HG03159 (cell line): ENCODE data around the gene INTU.
"Not testable (repeated sequence)": the region's sequence is repeated elsewhere in the genome, so short reads cannot be mapped to it uniquely, and the experiment has no call there.

ENCODE experiments used
- ATAC-seq: cut with Tn5 transposase; IDR thresholded peaks from one replicate; pipeline ENCODE4 v1.9.1; 2021; ENCODE audit warnings: mild to moderate bottlenecking, moderate library complexity; ENCODE audit not compliant: unreplicated experiment

The INTU gene

GRCh38 chr4:127632420-127633403 lies at the start of gene INTU:
INTU (plus strand) TSS chr4:127632957; CDS start chr4:127633035, 78 bp downstream.
- peak; percentile 97 for ATAC-seq

DNA sequence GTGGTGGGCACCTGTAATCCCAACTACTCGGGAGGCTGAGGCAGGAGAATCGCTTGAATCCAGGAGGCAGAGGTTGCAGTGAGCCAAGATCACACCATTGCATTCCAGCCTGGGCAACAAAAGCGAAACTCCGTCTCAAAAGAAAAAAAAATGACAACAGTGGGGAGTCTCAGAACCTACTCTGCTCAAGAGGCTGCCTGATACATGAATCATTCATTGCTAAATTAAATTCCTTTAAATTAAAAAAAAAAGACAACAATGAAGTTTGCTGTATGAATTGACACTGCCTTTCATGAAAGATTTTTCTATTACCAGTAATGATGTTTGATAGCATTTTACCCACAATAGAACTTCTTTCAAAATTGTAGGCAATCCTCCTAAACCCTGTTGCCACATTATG lies 46.3 kb upstream of the INTU start:
- ATAC-seq: not testable (repeated sequence)

DNA sequence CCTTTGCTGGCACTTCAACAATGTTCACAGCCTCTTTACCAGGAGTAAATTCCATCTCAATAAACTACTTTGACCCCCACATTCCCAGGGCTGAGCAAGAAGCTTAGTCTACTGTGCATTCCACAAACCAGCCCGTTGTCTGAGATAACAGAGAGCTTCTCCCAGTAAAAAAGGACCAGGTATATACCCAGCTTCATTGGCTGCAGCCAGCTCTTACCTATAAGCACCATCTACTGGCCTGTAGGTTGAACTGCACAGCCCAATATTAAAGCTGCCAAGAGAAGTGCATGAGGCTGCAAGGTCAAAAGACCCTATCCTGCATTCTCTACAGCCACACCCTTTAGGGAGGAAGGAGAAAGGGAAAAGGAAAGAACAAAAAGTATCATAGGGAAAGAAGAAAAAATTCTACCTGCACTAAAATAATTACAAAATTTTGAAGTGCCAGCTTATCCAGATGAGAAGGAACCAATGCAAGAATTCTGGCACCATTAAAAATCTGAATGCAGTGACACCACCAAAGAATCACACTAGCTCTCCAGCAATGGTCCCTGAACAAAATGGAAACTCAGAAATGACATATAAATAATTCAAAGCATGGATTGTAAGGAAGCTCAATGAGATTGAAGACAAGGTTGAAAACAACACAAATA lies 45.7 kb upstream of the INTU start:
- peak; percentile 100 for ATAC-seq

DNA sequence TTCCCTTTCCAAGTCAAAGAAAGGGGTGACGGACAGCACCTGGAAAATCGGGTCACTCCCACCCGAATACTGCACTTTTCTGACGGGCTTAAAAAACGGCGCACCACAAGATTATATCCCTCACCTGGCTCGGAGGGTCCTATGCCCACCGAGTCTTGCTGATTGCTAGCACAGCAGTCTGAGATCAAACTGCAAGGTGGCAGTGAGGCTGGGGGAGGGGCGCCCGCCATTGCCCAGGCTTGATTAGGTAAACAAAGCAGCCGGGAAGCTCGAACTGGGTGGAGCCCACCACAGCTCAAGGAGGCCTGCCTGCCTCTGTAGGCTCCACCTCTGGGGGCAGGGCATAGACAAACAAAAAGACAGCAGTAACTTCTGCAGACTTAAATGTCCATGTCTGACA lies 43.6 kb upstream of the INTU start:
- ATAC-seq: not testable (repeated sequence)

GRCh38 chr4:127598656-127599055 lies 34.1 kb upstream of the INTU start:
- no peak for ATAC-seq

DNA sequence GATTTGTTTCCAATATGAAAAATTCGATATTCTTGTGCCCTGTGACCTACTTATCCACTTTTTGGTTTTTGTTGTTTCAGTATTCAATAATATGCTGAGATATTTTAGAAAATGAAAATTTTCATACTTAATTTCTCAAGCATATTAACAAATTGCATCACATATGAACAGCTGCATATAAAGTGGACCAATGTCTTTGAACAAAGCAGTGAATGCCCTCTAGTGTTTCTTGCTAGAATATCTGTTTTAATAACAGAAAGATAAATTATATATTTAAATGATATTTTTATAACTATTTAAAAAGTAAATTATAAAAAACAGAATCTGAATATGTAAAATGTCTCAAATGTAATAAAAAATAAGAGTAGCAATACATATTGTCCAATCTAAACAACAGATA lies 31.7 kb upstream of the INTU start:
- ATAC-seq: no peak

GRCh38 chr4:127604949-127605709 lies 27.6 kb upstream of the INTU start:
- ATAC-seq: no peak

DNA sequence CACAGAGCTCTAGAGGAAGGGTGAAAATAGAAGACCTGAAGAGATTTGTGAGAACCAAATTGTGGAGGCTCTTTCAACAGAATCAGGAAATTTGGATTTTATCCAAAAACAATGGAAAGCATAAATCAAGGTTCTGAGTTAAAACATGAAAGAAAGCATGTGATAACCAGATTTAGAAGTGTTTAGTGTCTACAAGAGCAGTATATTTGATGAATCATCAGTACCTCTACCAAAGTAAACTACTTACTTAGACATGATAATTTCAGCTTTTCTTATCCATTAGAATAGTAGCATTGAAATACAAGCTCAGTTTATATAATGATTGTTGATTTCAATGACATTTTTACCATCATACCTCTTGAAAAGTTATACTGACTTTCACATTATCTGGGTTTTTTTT lies 25.9 kb upstream of the INTU start:
- ATAC-seq: no peak

- no peak for ATAC-seq
These were observed 23.3 kb upstream of the INTU start for GRCh38 chr4:127609484-127609883.

GRCh38 chr4:127610488-127610887 lies 22.3 kb upstream of the INTU start:
- ATAC-seq: no peak

DNA sequence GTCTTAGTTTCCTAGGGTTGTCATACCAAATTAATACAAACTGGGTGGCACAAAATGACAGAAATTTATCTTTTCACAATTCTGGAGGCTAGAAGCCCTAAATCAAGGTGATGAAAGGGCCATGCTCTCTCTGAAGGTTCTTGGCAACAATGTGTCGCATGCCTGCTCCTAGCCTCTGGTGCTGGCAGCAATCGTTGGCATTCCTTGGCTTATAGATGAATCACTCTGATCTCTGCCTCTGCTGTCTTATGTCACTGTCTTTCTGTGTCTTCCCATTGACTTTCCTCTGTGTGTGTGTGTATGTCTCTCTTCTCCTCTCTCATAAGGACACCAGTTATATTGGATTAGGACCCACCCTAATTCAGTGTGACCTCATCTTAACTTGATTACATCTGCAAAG lies 15.9 kb upstream of the INTU start:
- ATAC-seq: no peak

DNA sequence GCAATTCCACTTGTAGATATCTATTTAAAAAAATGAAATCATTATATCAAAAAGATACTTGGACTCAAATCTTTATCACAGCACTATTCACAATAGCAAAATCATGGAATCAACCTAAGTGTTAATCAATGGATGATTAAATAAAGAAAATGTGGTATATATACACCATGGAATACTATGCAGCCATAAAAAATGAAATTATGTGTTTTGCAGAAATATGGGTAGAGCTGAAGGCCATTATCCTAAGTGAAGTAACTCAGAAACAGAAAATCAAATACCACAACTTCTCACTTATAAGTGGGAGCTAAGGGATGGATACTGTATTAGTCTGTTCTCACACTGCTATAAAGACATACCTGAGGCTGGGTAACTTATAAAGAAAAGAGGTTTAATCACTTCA lies 14.3 kb upstream of the INTU start:
- no peak for ATAC-seq

GRCh38 chr4:127622621-127622920 lies 10.2 kb upstream of the INTU start:
- ATAC-seq: no peak

- ATAC-seq: peak; percentile 69
These were observed 9.6 kb upstream of the INTU start for GRCh38 chr4:127622921-127623796.

DNA sequence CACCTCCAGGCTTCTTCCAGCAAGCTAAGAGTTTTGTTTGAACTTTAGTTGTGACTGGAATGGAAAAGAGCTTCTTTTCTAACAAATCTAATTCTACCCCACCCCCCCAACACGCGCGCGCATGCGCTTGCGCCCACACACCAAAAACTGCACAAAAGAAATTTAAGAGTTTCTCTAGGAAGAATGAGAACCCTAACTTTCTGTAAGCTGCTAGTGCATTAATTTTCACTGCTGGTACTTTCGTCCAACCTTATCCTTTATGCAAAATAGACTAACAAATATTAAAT lies 9.0 kb upstream of the INTU start:
- ATAC-seq: no peak

GRCh38 chr4:127624173-127624572 lies 8.6 kb upstream of the INTU start:
- no peak for ATAC-seq

- no peak for ATAC-seq
These were observed 3.4 kb upstream of the INTU start for GRCh38 chr4:127629371-127629770.

GRCh38 chr4:127630152-127630551 lies 2.6 kb upstream of the INTU start:
- ATAC-seq: no peak

DNA sequence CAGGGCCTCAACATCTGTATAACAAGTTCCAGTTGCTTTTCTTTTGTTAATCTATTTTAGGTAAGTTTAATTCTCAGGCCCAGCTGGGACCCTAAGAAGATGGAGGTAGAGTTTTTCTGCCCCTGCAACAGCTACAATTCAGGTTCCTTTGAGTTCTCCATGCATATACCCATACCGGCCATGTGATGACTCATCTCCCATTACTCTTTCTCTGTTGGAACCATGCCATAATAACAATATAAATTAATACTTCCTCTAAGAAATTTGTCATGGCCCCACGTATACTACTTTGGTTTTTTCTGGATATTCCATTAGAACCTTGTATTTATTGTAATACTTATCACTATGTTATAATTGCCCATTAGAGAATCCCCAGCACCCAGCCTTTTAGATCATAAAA lies 1.3 kb upstream of the INTU start:
- ATAC-seq: no peak

- ATAC-seq: no peak
These were observed 1.4 kb downstream of the INTU start for GRCh38 chr4:127634181-127634580.

GRCh38 chr4:127641524-127641923 lies 8.8 kb downstream of the INTU start:
- no peak for ATAC-seq
